NCI-H128 (cell line): Measurements from ENCODE around the gene TXNDC17.
A peak's percentile ranks its signal among the peaks of the same experiment; 100 is the strongest.
"Not testable (repeated sequence)": the region's sequence is repeated elsewhere in the genome, so short reads cannot be mapped to it uniquely, and the experiment has no call there.

Source experiments
- DNase-seq: peaks from one replicate; lab custom pipeline; 2025; ENCODE audit not compliant: unreplicated experiment; lab: John Stamatoyannopoulos, UW

The TXNDC17 gene

DNA sequence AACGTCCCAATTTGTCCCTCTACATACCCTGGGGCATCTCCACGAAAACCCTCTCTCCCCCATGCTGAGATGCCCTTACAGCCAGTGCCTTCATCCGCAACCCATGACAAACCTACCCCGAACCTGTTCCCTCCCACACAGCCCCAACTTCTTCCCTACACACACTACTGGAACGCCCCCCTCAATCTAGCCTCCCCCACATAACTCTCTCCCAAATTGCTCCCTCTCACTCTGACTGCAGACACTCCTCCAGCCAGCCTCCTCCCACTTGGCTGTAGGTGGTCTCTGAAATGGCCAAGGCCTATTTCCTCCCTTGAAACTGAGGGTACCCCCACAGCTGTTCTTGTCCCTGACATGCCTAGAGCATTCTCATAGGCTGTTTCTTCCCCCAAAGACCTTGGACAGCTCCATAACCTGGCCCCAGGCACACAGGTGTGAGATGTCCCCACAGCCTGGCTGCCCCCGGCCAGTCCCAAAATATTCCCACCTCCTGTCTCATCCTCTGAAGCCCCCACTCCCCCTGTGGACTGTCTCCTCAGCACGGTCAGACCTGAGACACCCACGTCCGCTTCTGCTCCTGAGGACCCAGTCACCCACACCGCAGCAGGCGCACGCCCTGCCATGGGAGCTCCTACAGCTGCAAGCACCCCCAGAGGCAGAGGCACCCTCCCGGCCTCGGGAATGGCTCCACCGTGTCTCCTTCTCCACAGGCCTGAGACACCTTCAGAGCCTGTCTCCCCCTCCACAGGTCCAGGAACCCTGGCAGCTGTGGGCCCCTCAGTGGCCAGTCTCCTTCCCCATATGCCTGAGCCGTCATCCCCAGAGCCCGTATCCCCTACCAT lies 4.0 kb upstream of the TXNDC17 start:
- no peak for DNase-seq

GRCh38 chr17:6637458-6637840 lies 3.4 kb upstream of the TXNDC17 start:
- DNase-seq = no peak

GRCh38 chr17:6638046-6638908 lies 2.6 kb upstream of the TXNDC17 start:
- DNase-seq = no peak

GRCh38 chr17:6639014-6639585 lies 1.8 kb upstream of the TXNDC17 start:
- no peak for DNase-seq

GRCh38 chr17:6639586-6640535 lies 999 bp upstream of the TXNDC17 start:
- no peak for DNase-seq

DNA sequence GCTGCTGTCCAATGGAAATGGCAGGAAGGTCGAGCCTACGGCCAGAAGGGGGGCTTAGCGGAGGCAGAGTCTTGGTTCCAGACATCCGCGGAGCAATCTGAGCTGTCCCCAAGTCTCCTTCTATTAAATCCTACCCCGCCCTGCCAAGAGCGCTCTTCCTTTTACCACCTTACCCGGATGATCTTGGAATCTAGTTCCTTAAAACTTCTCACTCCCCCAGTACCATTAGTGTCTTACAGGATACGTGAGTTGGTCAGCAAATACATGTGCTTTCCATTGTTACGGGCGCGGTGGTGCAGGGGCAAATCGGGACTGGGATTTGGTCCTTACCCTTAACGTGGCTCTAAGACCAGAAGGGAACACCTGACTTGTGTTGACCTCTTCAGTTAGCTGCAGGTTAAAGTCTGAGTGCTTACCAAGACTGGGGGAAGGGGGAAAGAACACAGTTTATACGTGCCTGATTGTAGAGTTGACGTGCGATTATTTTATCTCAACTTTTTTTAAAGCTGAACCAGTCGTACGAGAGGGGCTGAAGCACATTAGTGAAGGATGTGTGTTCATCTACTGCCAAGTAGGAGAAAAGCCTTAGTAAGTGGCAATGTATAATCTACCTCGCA lies 495 bp downstream of the TXNDC17 start:
- DNase-seq = no peak

- DNase-seq = no peak
These were observed 1.7 kb downstream of the TXNDC17 start for GRCh38 chr17:6642592-6642991.

- DNase-seq = no peak
These were observed 2.7 kb downstream of the TXNDC17 start for GRCh38 chr17:6643451-6644125.

GRCh38 chr17:6648181-6648580 lies 7.3 kb downstream of the TXNDC17 start:
- no peak for DNase-seq

DNA sequence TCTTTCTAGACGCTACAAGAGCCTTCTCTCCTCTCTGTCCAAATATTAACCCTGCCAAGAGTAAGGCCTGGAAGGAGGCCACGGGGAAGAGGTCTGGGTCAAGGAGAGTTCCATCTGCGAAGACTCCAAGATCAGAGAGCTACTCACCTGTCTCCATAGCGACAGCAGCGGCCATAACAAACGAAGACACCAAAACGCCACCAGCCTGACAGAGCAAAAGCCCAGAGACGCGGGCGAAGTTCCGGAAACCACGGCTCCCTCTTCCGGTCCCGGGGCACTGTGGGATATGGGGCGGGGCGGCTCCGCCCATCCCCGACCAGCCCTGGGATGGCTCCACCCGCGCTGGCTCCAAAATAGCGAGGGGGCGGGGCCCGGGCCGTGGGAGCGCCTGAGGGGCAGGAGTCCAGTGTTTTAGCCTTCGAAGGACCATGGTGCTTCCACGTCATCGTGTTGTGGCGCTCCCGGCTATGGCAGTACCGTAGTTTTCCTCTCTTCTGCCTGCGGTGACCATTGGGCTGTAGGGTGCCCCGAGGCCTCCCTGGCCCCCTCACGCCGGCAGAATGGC lies 10.6 kb downstream of the TXNDC17 start, which contains the start of the genes C17orf100 and MED31:
C17orf100 (plus strand) TSS at position 409 of the 565 bp plus-strand sequence; CDS start at position 561, 152 bp downstream.
MED31 (minus strand) TSS at position 252 of the 565 bp plus-strand sequence; CDS start at position 175, 77 bp downstream.
- DNase-seq = peak; percentile 54

- no peak for DNase-seq
These were observed 11.1 kb downstream of the TXNDC17 start for GRCh38 chr17:6651919-6652452.

DNA sequence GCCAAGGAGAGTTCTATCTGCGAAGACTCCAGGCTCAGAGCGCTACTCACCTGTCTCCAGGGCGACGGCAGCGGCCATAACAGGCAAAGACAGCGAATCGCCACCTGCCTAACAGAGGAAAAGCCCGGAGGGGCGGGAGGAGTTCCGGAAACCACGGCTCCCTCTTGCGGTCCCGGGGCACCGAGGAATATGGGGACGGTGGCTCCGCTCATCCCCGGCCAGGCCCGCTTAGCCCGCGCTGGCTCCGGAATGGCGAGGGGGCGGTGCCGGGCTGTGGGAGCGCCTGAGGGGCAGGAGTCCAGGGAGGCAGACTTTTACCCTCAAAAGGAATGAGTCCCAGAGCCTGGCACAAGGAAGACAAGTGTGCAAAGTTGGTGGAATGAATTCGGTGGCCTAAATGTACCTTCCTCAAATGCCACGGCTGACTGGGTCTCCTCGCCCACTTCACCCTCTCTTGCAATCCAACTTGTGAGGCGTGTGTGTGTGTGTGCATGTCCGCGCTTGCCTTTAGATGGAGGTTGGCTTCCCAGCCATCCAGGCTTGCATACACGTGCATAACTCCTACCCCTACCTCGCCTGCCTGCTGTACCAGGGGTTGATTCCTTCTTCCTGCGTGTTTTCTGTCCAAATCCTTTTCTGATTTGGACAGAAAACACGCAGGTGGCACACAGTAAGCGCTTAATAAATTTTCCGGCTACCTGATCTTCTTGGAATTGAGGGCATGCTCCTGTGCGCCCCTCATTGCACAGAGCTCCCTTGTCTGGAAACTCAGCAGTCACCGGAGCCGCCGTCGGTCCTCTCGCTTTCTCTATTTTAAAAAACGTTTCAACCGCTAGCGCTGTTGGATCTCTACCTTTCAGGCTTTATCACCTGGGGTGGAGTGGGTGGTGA lies 14.2 kb downstream of the TXNDC17 start:
- DNase-seq = no peak

DNA sequence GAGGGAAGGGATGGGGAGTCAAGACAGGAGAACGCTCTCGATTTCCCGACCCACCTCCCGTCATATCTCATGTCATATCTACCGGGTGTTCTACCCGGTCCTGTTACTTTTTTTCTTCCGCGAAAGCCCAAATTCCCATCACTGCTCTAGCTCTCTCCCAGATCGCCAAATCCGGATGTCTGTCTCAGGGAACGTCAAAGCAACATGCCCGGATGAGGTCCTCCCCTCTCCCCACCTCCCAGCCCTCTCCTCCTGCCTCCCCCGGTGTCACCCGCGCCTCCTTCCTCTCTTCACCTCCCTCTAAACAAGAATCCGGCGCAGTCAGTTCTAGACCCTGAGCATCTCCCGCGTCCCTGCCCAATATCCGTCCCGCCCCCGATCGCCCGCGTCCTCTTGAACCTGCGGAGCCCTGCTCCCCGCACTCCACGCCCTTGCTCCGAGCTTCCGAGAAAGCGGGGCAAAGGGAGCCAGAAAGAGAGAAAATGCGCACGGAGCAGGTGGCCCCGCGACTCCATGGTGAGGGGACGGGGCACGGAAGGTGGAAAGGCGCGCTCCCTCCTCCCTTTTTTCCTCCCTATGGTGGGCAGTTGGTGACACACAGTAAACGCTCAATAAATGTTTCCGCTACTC lies 15.0 kb downstream of the TXNDC17 start:
- DNase-seq = not testable (repeated sequence)

- DNase-seq = not testable (repeated sequence)
These were observed 16.2 kb downstream of the TXNDC17 start for GRCh38 chr17:6656797-6657632.

GRCh38 chr17:6657633-6658287 lies 16.9 kb downstream of the TXNDC17 start:
- DNase-seq = no peak

DNA sequence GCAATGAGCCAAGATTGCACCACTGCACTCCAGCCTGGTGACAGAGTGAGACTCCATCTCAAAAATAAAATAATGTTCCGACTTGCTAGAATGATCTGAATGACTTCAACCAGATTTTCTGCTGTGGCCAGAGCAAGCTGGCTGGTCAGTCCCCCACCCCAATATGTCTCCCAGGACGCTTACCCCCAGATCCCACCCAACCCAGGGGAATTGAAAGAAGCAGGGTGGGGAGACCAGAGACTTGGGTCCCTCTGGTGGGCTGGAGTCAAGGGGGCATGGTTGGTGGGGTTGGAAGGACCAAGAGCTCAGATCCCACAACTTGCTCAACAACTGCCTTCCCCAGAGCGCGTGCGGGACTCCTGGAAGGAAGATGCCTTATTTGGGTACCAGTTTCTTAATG lies 17.6 kb downstream of the TXNDC17 start:
- not testable (repeated sequence) for DNase-seq
